HG02642 (cell line): ENCODE measurements around the gene AP2B1.
"Not testable (repeated sequence)": the region's sequence is repeated elsewhere in the genome, so short reads cannot be mapped to it uniquely, and the experiment has no call there.

Source experiments
- ATAC-seq: cut with Tn5 transposase; IDR thresholded peaks from one replicate; pipeline ENCODE4 v1.9.1; 2021; ENCODE audit warnings: mild to moderate bottlenecking; ENCODE audit not compliant: unreplicated experiment, poor library complexity

Gene AP2B1

DNA sequence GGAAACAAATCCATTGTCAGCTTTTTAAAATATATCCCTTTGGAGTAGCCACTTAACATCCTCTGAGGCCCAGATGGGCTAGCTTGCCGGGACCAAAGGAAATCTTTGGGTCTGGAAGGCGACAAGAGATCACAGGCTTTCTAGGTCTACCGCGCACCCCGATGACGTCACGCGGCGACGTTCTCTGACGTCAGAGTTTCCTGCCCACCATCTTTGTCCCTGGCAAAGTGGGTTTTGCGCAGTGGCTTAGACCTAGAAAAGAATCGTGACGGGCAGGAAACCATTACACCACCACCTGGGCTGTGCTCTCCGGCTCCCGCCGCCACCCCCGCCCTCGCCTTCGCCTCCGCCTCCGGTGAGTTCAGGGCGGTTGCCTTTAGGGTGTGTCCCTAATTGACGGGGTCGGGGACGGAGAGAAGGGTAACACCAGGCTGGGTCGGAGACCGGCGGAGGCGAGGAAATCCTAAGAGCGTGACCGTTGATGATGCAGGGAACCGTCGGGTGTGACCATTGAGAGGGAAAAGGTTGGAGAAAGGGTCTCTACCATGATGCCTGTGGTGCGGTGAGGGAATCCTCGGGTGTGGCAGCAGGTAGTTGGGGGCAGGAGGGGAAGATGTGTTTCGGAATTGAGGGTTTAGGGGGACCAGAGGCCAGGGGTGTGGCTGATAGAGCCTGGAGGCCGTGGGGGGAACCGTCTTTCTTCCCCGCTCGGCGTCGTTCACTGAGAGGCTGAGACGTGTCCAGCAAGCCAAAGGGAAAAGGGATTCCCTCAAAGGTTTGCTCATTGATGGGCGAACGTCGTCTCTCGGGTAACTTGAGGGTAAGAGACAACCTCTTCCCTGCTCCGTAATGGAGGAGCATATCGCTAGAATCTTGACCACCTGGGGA, at the start of gene AP2B1:
AP2B1 (plus strand) TSS at position 249 of the 888 bp plus-strand sequence. CDS start 6,709 bp downstream, outside the sequence.
- ATAC-seq, result peak; percentile 91

DNA sequence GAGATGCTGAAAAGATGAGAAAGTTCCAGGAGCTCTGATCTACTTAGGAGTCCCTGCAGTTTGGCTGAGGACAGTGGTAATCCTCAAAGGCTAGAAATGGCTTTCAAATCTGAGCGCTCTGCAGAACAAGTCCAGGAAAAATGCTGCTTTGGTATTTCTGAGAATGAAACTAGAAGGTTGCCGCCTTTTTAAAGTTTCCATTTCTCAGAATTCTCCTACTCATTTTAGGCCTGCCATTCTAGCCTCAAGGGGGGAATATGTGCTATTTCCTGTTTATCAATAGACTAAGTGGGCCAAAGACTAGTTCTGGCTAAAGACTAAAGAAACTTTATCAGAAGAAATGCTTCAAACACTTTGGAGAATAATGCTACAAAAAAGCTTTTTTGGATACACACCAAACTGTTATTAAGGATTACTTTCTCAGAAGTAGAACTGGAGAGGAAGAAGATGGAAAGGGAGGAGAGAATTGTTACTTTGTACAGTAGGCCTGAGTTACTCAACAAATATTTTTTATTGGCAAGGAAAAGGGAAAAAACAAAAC, 49.5 kb upstream of the AP2B1 start, which contains the start of gene SLFN12L:
SLFN12L (minus strand) TSS at position 78 of the 541 bp plus-strand sequence. CDS start 15,314 bp downstream, outside the sequence.
- ATAC-seq, result peak; percentile 36

DNA sequence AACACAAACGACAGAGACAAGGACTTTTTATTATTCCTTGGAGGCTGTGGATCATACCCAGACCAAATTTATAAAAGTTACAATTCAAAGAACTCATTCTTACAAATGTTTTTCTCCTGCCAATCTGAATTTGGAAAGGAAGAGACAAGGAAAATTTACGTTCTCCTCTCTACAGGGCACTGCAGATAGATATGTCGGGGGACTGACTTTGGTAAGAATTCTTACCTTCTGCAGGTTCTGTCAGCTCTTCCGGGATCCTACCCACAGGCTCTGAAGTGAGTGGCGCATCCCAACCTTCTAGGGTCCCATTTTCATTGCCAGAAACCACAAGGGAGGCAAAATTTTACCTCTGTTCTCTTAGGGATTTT, 47.5 kb upstream of the AP2B1 start:
- ATAC-seq, result no peak

DNA sequence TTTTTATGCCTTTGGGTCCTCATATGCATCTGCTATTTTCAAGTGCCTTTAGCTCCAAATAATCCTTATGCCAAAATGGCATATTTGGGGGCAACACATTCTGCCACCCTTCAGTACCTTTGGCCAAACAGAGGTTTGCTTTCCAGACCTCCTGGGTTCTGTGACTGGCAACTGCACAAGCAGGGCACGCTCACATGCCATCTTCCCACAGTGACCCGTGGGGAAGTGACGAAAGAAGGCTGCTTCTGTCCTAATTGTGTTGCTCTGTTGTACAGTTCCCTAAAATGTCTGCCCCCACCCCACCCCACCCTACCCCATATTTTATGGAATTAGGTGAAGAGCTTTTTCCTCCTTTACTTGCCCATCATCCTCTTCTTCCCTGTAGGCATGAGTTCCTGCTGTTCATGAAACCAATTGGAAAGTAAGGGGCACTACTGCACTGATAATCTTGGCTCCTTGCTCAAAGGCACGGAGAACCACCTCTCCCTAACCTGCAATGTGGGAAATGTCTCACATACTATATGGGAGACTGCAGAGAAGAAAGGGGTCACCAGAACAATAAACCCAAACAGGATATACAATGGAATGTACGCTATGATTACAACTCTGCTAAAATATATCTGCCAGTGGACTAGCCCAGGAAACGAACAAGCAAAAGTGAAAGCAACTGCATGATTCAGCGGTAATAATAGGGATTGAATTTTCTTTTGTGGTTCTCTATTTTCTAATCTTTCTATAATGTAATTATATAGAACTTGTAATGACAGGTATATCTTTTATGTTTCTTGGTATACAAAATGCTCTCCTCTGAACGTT, 46.3 kb upstream of the AP2B1 start:
- ATAC-seq, result no peak

DNA sequence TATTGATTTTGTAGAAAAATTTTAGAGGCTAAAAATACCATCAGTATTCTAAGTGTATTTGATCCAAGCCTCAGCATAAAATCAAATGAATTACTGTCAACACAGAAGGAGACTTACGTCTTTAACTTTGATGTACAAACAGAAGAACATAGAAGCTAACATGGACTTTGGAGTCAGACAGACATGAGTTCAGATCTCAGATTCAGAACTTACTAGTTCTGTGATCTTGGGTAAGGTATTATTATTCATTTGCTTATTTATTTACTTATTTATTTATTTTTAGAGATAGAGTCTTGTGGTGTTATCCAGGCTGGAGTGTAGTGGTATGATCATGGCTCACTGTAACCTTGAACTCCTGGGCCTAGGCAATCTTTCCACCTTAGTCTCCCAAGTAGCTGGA, 45.7 kb upstream of the AP2B1 start:
- ATAC-seq, result no peak

DNA sequence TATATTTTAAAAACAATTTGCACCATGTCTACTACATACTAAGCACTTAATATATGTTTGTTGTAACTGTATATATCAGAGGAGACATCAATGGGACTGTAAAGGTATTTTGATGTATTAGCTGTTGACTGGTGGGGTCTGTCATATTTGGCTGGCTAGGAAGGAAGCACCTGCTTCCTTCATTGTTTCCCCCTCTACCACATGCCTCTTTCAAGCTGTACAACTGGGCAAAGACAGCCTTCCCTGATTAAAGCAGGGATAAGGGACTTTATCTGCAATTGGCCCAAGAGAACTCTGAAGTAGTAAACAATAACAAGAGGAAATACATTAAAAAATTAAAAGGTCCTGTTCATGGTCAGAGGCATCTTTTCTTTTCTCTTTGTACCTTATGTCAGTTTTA, 44.1 kb upstream of the AP2B1 start:
- no peak for ATAC-seq

DNA sequence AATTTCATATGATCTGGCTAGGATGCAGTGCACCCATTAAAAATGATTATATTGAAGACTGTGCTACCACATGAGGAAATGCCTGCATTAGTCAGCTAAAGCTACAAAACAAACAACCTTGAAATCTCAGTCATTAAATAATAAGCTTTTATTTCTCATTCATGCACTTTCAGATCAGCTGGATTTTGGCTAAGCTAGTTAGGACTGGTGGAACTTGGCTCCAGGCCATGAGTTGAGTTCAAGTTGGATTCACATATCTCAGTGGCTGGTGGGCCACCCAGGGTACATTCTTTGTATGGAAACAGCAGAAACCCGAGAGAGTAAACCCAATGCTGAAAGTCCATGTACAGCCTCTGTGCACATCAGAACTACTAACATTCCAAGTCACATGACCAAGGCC, 43.3 kb upstream of the AP2B1 start:
- no peak for ATAC-seq

DNA sequence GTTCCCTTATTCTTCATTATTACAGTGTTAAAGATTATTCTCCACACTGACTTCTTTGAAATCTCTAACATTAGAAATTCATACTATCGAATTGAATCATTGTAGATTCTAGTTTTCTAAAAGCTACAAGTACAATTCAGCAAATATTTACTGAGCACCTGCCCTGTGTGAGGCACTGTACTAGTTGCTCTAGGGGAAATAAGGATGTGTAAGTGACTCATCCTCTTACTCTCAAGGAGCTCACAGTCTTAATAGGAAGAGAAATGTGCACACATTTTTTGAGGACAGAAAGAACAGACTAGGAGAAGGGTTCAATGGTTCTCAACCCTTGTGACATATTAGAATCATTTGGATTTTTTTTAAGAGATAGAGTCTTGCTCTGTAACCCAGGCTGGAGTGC, 42.0 kb upstream of the AP2B1 start:
- ATAC-seq, result no peak

DNA sequence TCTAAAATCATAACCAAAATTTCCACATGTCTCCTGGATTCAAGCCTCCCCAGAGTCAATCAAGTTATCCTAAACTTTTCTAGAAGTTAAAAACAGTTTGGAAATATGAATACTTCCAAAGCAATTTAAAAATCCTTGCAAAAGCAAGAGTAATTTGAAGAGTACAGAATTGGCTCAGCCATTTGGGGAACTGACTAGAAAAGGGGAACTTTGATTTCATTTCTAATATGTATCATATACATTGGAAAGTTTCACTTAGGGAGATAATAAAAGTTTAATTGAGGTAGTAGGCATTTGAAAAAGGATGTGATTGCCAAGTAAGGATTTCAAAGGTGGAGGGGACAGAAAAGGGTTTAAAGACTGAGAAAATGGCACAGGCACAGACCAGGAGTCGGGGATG, 40.6 kb upstream of the AP2B1 start:
- no peak for ATAC-seq

DNA sequence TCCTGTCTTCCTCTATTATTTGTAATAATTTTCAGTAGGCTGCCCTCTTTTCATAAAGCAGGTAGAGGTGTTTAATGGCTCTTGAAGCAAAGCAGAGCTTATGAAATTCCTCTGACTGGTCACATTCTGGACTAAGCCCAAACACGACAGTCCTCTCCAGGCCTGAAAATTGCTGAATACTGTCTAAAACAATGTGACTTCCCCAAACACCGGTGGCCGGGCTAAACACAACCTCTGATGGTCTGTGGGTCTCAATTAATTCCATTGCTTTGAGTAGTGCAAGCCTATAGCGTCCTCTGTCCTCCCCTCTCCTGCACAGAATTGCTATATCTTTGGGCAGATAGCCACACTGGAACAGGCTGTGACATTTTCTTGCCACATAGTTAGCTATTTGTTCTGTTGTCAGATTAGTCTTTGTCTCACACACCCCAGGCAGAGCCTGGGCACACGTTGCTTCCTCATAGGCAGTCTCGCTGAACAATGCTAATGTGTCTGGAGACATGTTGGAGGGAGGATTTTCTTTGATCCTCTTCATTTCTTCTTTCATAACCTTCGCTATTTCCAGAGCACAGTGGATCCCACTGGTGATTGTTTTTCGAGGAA, 38.8 kb upstream of the AP2B1 start:
- no peak for ATAC-seq

DNA sequence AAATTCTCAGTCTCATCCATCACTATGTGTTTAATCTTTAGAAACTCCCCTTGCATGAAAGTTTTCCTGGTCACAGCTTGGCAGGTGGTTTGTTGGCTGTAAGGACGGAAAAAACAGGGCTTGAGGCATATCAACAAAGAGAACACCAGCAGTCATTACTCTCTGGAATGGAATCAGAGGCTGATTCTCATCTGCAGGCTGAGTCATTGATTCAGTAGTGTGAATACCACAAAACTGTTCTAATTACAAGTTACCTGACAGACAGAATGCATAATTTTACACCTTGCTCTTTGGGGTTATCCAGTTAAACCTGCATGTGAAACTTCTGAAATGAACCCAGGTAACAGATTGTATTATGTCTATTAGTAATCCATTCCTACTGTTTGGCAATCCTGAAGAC, 38.1 kb upstream of the AP2B1 start:
- no peak for ATAC-seq

DNA sequence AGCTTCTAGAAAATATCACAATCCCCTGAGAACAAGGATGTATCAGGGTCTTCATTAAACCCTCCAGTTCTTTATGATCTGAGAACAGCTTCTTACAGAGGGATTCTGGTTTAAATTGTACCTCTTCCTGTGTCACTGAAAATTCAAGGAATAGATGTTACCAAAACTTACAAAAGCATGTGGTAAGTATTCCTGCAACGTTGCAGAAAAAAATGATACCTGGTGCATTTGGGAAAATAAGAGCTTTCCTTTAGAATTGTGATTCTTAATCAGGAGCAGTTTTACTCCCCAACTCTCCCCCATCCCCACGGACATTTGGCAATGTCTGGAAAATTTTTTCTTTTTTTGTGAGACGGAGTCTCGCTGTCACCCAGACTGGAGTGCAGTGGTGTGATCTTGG, 33.8 kb upstream of the AP2B1 start:
- ATAC-seq, result no peak

DNA sequence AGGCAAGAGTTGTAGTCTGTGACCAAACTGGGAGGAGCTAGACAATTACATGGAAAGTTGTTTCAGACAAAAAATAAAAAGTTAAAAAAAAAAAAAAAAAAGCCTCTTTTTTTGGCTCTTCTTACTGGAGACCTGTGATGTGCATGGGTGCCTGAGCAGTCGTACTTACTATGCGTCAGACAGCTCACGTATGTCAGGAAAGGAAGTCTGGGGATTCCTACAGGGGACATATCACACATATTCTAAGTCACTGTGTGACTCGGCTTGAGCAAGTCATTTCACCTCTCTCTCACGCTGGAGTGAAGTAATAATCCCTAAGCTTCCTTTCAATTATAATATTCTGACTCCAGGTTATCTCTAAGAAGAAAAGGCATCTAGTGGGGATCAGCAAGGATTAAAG, 32.5 kb upstream of the AP2B1 start:
- ATAC-seq, result no peak

DNA sequence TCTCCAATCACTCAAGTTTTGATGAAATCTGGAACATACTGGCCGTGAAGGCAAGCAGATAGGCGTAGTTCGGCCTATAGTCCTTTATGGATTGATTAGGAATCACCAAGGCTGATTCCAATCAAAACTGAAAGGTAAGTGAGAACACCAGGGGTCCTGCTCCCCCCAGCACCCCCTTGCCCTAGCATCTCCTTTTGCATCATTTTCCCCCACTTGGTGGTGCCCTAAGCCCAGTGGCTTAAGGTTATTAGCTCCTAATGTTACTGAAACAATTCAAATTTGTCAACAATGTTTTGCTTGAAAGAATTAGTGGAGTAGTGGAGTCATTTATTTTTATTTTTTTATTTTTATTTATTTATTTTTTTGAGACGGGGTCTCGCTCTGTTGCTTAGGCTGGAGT, 31.4 kb upstream of the AP2B1 start:
- no peak for ATAC-seq

DNA sequence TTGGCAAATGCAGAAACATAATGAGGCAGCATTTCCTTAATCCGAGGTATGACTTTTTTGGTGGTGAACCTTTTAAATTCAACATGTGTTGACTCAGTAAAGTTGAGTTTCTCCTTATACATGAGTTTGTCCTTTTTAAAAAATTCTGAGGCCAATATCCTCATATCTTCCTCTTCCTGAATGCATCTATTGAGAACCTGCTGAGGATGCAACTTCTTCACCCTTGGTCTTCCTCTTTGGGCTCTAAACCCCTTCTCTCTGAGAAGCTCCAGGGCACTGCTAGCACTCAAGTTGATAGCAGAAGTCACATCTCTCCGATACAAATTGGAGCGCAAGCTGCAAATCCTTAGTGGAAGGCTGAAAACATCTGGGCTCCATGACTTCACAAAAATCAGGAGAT, 29.8 kb upstream of the AP2B1 start:
- ATAC-seq, result no peak

DNA sequence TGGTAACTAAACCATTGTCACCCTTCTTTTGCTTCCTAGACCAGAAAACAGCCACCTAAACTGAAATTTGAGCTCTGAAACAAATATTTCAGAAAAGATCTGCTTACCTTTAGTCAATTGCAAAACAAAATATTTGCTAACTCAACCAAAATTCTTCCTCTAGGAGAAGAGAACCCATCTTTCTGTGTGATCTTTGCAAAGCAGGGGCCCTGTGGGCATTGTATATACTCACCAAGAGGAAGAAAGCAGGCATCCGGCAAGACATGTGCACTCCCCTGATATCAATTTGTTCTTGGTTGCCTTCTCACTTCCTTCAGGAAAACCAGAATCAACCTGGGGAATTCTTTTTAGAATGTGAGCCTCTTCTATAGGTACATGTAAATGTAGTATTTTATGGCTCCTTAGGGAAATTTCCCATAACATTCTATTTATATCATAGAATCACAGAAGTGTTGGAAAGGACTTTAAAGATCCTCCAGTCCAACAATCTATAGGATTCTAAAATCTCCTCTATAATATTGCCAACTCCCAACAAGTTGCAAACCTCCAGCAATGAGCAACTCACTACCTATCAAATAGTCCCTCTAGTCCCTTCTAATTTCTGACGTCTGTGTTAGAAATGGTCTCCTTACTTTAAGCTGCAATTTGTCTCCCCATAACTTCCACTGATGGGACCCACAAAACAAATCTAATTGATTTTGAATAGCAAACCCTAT, 27.5 kb upstream of the AP2B1 start:
- ATAC-seq, result no peak

DNA sequence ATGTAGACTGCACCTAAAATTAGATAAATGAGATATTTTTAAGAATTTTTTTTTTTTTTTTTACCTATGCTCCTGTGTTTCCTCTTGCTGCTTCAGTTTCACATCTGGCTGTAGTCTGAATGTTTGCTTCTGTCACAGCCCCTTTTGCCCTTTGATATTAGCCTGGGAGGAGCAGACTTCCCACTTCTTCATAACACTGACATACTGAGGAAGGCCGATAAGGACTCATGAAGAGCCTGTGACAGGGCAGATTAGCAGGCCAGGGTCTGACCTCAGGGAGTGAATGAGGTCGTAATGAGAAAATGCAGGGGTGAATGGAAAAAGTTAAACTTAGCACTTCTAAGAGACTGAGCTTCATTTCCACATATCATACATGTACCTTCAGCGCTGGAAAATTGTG, 26.4 kb upstream of the AP2B1 start, which contains the start of gene SLFN14:
SLFN14 (minus strand) TSS at position 117 of the 400 bp plus-strand sequence. CDS start 2,757 bp downstream, outside the sequence.
- ATAC-seq, result no peak

DNA sequence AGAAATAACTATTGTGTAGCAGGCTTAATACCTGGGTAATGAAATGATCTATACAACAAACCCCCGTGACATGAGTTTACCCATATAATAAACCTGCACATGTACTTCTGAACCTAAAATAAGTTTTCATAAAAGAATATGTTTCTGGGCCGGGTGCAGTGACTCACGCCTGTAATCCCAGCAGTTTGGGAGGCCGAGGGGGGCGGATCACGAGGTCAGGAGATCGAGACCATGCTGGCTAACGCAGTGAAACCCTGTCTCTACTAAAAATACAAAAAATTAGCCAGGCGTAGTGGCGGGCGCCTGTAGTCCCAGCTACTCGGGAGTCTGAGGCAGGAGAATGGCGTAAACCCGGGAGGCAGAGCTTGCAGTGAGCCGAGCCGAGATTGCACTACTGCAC, 23.9 kb upstream of the AP2B1 start:
- ATAC-seq, result not testable (repeated sequence)

DNA sequence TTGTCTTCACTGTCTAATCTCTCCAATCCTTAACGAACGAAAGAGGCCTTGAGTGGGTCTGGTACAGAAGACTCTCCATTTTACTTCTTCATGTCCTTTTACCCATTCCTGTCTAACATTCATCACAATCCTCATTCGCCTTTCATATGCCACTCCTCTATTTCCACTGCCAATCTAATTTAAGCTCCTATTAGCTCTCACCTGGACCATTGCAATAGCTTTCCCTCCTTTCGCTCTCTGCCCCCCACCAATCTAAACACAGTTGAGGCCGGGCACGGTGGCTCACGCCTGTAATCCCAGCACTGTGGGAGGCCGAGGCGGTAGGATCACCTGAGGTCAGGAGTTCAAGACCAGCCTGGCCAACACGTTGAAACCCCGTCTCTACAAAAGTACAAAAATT, 20.2 kb upstream of the AP2B1 start:
- no peak for ATAC-seq

DNA sequence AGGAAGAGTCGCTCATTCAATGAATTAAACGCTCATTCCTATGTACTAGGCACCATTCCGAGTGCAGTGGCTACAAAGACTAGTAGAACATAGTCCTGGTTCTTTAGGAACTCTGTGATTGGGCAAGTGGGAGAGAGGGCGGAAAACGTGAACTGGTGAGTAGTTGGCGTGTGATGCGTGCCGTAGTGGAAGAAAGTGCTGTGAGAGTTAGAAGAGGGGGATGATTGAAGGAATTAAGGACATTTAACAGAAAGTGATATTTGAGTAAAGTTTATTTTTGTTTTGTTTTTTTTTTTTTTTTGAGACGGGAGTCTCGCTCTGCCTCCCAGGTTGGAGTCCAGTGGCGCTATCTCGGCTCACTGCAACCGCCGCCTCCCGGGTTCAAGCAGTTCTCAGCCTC, 18.6 kb upstream of the AP2B1 start:
- ATAC-seq, result no peak
